Suppressor macrophage treated with lipopolysaccharide for 1 hour (primary cell): ENCODE data around the gene GRIK4.
A peak's percentile ranks its signal among the peaks of the same experiment; 100 is the strongest.

Experiments used
- DNase-seq, 3 donors: peaks; one replicate each; pipeline ENCODE4 v3.0.0-alpha.2; 2020 to 2022

Gene GRIK4

GRCh38 chr11:120712881-120713280 is 201.3 kb downstream of the GRIK4 start:
- no peak for DNase-seq

DNA sequence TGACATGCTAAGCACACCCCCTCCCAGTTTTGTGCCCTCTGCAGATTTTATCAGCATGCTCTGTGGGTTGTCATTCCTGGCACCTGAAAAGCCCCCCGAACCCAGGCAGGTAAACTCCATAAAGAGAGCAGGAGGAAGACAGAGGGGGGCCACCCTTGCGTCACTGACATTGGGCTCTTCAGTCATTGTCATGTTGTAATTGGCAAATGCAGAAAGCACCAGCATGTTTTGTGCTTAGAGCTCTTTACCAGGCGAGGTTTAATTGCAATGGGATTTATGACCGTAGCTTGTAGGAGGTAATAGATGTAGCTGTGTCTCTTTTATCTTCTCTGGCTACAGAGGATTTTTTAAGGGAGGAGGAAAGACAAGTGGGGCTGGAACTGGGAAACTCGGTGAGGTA is 201.7 kb downstream of the GRIK4 start:
- no peak for DNase-seq

GRCh38 chr11:120714438-120714837 is 202.9 kb downstream of the GRIK4 start:
- peak in 1 of 3 donors; percentile 1 for DNase-seq

- DNase-seq = peak in 1 of 3 donors; percentile 8
These were observed 203.7 kb downstream of the GRIK4 start for GRCh38 chr11:120715239-120715638.

- DNase-seq = no peak
These were observed 205.5 kb downstream of the GRIK4 start for GRCh38 chr11:120717042-120717441.

DNA sequence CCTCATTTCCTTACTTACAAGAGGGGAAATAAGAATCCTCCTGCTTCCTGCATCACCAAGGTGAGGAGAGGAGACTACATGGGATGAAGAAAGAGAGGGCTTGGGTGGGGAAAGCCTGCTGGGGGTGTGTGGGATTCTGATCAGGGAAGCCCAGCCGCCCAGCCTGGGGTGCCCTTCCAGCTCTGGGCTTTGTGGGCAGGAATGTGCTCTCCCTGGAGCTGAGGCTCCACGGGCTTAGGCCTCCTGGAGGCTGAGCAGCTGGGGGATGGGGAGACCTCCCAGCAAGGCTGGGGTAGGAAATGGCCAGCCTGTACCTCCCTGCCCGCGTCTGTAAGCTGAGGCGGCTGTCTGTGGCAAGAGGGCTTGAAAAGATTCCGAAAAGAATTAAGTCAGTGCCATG is 206.1 kb downstream of the GRIK4 start:
- DNase-seq = no peak

DNA sequence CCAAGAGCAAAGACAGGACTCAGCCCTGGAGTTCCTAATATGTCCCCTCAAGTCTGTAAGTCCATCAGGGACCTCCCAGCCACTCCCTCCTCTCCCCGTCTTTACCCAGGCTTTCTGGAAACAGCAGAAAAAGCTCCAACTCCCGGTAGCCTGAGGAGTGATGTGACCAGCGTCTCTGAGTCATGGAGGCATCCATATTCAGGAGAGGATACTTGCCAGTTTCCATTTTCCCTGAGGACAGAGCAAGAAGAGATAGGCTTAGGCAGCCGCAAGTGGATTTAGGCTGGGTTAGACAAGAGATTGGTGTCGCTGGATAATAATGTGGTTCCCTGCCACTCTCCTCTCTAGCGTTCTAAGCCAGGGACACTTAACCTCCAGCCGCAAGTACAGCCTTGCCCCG is 206.6 kb downstream of the GRIK4 start:
- DNase-seq = no peak

GRCh38 chr11:120719348-120719747 is 207.8 kb downstream of the GRIK4 start:
- no peak for DNase-seq

DNA sequence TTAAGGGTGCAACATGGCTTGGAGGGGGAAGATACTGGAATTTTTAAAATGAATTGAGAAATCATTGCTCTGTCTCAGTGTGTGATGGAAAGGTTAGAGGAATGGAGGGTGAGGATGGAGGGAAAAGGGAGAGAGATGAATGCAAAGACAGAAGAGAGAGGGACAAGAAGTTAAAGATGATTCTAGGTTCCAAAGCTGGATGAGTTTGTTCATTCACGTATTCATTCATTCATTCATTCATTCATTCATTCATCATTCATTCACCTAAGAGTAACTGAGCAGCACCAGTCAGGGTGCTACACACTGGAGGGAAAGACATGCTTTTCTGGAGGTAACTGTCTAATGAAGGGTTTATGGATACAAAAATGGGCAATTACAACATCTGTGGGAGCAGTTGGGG is 209.2 kb downstream of the GRIK4 start:
- no peak for DNase-seq

- no peak for DNase-seq
These were observed 211.0 kb downstream of the GRIK4 start for GRCh38 chr11:120722524-120722923.

- DNase-seq = no peak
These were observed 212.2 kb downstream of the GRIK4 start for GRCh38 chr11:120723751-120724150.

- no peak for DNase-seq
These were observed 216.2 kb downstream of the GRIK4 start for GRCh38 chr11:120727752-120728151.

DNA sequence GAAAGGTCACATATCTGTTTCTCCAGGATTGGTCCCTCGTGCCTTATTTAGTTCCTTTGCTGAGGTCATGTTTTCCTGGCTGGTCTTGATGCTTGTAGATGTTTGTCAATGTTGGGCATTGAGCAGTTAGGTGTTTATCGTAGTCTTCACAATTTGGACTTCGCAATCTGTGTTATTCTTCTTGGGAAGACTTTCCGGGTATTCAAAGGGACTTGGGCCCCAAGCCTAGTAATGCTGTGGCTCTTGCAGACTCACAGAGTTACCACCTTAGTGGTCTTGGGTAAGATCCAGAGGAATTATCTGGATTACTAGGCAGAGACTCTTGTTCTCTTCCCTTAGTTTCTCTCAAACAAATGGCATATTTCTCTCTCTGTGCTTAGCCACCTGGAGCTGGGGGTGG is 223.5 kb downstream of the GRIK4 start:
- no peak for DNase-seq

DNA sequence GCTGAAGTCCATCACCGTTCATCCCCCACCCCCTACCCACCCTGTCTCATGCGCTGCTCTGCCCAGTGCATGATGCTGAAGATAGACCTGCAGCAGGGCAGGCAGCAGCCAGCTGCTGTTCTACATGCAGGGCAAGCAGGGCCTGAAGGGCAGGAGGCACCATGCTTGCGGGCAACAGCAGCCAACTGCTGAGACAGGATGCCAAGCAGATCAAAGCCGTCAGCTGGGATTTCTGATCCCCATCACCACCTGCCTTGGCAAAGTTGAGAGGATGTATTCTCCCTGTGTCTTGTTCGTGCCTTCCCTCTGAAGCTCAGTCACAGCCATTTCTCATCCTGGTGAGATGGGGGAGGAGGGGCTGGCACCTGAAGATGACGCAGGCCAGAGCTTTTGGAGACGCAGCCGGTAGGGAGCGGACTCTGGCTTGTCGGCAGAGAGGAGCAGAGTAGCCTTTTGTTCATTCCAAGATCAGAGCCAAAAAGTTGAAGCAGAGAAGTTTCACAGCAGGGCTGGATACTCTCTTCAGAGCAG is 227.0 kb downstream of the GRIK4 start:
- no peak for DNase-seq

DNA sequence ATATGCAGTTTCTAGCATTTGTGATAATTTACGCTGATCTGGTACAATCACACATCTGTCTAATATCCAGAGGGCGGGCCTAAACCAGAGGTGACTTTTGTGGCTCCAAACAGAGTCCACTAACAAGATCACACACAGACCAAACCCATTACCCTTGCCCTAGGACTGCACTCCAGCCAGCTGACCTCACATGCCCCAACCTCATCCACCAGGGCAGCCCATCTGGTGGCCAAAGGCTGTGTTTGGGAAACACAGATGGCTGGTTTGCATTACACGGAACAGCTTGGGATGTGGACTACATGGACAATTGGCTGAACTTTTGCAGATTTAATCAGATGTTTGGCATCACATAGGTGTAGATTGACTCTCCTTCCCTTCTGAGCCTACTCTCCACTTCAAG is 228.2 kb downstream of the GRIK4 start:
- DNase-seq = no peak

- no peak for DNase-seq
These were observed 228.8 kb downstream of the GRIK4 start for GRCh38 chr11:120740380-120740779.

GRCh38 chr11:120744016-120744994 is 232.8 kb downstream of the GRIK4 start:
- no peak for DNase-seq

DNA sequence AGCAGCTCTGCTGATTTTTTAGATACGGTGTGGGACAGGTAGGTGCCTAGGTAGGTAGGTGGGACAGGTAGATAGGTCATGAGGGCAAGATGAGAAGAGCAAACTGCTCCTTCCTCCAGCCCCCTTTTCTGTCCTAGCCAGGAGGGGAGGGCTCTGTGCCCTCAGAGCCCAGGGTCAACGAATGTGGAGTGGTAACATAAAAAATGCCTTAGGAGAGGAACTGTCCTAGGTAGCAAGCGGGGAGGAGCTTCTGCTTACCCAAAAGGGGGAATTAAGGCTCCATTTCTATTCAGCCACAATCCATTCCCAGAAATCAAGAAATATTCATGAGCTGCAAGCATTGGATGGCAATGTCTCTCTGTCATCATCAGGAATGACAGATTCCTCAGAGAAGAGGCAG is 234.8 kb downstream of the GRIK4 start:
- no peak for DNase-seq

DNA sequence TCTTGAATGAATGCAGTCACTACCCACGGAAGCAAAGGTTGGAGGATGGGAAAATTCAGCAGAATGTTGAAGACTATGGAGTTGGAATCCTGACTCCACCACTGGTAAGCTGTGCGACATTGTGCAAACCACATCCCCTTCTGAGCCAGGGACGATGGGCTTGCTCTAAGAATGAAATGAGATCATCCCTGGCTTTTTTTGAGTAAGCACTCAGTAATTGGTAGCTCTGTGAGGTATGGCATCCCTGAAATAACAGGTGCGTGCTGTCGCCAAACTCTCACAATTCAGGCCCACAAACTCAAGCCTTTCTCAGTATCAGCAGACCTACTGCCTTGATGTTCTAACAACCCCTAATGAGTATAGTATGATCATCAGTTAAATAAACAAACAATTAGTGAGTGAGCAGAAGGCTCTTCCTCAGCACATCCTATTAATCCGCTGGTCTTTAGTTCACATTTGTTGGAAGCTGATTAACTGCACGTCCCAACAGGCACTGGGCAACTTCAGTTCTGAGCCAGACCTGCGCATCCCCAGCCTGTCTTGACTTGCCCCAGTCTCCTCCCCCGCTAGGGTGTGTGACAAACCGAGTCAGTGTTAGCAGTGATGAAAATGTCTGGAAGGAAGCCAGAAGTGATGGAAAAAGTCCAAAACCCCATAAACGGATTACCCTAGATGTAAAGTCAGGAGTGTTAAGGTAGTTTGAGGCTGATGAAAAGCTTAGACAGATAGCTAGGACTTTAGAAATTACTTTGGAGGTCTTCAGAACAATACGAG is 235.5 kb downstream of the GRIK4 start:
- DNase-seq = no peak

DNA sequence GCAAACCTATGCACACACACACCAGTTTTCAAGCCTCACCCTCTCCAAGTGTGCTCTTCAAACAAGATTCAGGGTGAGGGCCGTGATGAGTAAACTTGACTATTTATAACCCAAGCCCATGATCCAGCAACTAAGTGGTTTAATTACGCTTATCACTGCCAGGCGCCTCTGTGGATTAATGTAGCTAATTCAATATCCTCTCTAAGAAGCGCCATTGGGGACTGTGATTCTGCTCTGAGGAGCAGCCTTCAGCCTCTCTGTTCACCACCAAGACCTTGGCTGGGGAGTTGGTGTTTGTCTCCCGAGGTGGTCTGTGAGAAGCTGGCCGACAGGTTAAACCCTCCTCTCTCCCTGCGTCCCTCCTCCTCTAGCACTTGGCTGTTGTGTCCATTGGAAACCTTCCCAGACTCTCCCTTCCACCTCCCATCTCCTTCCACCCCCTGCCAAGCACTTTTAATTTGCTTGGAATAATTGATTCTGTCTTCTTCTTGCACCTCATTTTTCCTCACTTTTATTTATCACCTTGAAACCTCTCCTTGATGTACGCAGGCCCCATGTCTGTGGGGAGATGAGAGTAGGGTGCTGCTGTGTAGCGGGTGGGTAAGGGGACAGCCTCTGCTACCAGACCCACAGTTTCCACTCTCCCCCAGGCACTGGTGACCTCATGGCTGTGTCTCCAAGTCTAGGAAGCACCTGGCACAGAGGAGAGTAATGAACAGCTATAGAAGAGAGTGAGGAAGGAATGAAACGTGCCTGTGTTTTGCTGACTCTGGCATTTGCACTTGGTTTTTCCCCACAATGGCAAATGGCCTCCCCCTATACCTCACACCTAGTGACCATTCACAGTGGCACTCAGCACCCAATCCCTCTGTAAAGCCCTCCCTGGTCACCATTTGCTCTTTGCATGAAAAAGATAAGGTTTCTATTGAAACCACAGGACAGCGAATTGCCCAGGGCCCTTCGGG is 236.6 kb downstream of the GRIK4 start:
- no peak for DNase-seq

GRCh38 chr11:120749395-120749794 is 237.8 kb downstream of the GRIK4 start:
- no peak for DNase-seq
